Vagina (tissue), 2 donors: ENCODE results near the gene ZNF548. TPM values are rescaled to one million over a fixed set of nuclear protein-coding genes. Genes with fewer than 3 reads are reported as not detected.

Experiments
- DNase-seq, 2 donors: peaks; one replicate each; pipeline ENCODE4 v3.0.0-alpha.2; 2017; ENCODE audit errors: extremely low spot score in 2 of 2
- H3K27ac ChIP-seq: fragments of 200-600 bp; sonication (generic); one replicate; pipeline ENCODE4 v1.5.1; 2019
- H3K27me3 ChIP-seq: fragments of 200-600 bp; sonication (generic); one replicate; pipeline ENCODE4 v1.5.1; 2019
- H3K36me3 ChIP-seq, 2 donors: fragments of 200-600 bp; sonication (generic); one replicate each; pipeline ENCODE4 v1.5.1; 2017 to 2019
- H3K4me1 ChIP-seq: fragments of 200-600 bp; sonication (generic); one replicate; pipeline ENCODE4 v1.5.1; 2019
- H3K4me3 ChIP-seq, 2 donors: fragments of 200-600 bp; sonication (generic); 1 replicate in 1 of 2; 2 replicates in 1 of 2; pipeline ENCODE4 v1.5.1; 2016 to 2019
- H3K9me3 ChIP-seq: fragments of 200-600 bp; sonication (generic); one replicate; pipeline ENCODE4 v1.5.1; 2019
- CTCF ChIP-seq, 3 experiments: fragments of 450-650 bp in 2 of 3; fragments of 200-600 bp in 1 of 3; sonication (generic) in 1 of 3; IDR thresholded peaks; one replicate each; pipeline ENCODE4 v1.5.1; 2017 to 2019; ENCODE audit warnings: antibody characterized with exemption in 3 of 3, mild to moderate bottlenecking in 2 of 3, moderate library complexity in 2 of 3
- POLR2A ChIP-seq, 2 donors: fragments of 450-650 bp; IDR thresholded peaks; one replicate each; pipeline ENCODE4 v1.6.1; 2017; ENCODE audit warnings: antibody characterized with exemption in 2 of 2, mild to moderate bottlenecking in 2 of 2, moderate library complexity in 2 of 2
- POLR2AphosphoS5 ChIP-seq, 2 donors: sonication (generic); formaldehyde crosslinking; IDR thresholded peaks; one replicate each; pipeline ENCODE4 v1.9.0; 2017; ENCODE audit warnings: antibody characterized with exemption in 2 of 2, mild to moderate bottlenecking in 2 of 2, low read depth in 1 of 2; ENCODE audit not compliant: insufficient read depth in 1 of 2
- intact Hi-C: fragments of 100-400 bp; cut with DNase I; formaldehyde crosslinking; loops from one replicate; pipeline ENCODE4 v1.15.1; 2023
- total RNA-seq: library from RNA; depleted of rRNA; stranded (reverse); fragments of >200 nt; gene quantifications from one replicate; pipeline ENCODE4 v1.2.3, GENCODE V29; 2016

The ZNF548 gene
- total RNA-seq, 1 donor from 2014 or later, result 17.2 TPM

GRCh38 chr19:57406516-57407123 is 17.0 kb downstream of the ZNF548 start:
- no peak overlapping the region for H3K27ac ChIP-seq
- H3K4me3 ChIP-seq, result no peak overlapping the region
- no peaks in the 10 kb centered on the region for H3K9me3 ChIP-seq
- intact Hi-C loops, result no loop called here
- TF ChIP-seq POLR2A (IDR thresholded peaks at IDR 0.05) (no peak), POLR2AphosphoS5 (IDR thresholded peaks at IDR 0.05; ENCODE audit: insufficient read depth in 1 of 2, low read depth in 1 of 2) (no peak), CTCF (IDR thresholded peaks at IDR 0.05) (peak in 1 of 3 experiments; percentile 10)
- H3K36me3 ChIP-seq, result peaks cover 0 to 6% of the 10 kb centered on the region in 2 donors
- H3K4me1 ChIP-seq, result peaks cover 7% of the 10 kb centered on the region
- no peak for DNase-seq
- H3K27me3 ChIP-seq, result no peaks in the 10 kb centered on the region

- peak in 1 of 2 donors; percentile 92 for DNase-seq
- Histone ChIP-seq H3K27ac (peak within 1 kb of the TSS; percentile 2), H3K4me3 (peak within 1 kb of the TSS; percentile 81 to 85), H3K4me1 (peaks cover 19% of the 10 kb centered on the region), H3K36me3 (peaks cover 0 to 39% of the 10 kb centered on the region in 2 donors), H3K9me3 (peaks cover 4% of the 10 kb centered on the region), H3K27me3 (no peaks in the 10 kb centered on the region)
- TF ChIP-seq CTCF (IDR thresholded peaks at IDR 0.05) (no peak), POLR2AphosphoS5 (IDR thresholded peaks at IDR 0.05; ENCODE audit: insufficient read depth in 1 of 2, low read depth in 1 of 2) (peak; percentile 74 to 97)
- intact Hi-C loops, result no loop called here
Measured at GRCh38 chr19:57410877-57411671, 21.4 kb downstream of the ZNF548 start, which contains the start of gene ZNF17. ZNF17 (plus strand) TSS chr19:57411161; CDS start chr19:57413616, 2,455 bp downstream.

GRCh38 chr19:57419439-57419838 is 29.8 kb downstream of the ZNF548 start:
- H3K36me3 ChIP-seq, result peaks cover 8 to 78% of the 10 kb centered on the region in 2 donors
- no peaks in the 10 kb centered on the region for H3K4me1 ChIP-seq
- H3K9me3 ChIP-seq, result peaks cover 63% of the 10 kb centered on the region
- H3K27ac ChIP-seq, result no peak overlapping the region
- H3K27me3 ChIP-seq, result no peaks in the 10 kb centered on the region
- intact Hi-C loops, result no loop called here
- no peak for DNase-seq
- TF ChIP-seq CTCF (IDR thresholded peaks at IDR 0.05) (no peak), POLR2A (IDR thresholded peaks at IDR 0.05) (no peak), POLR2AphosphoS5 (IDR thresholded peaks at IDR 0.05; ENCODE audit: insufficient read depth in 1 of 2, low read depth in 1 of 2) (no peak)
- H3K4me3 ChIP-seq, result no peak overlapping the region

GRCh38 chr19:57421037-57421436 is 31.4 kb downstream of the ZNF548 start:
- Histone ChIP-seq H3K27ac (no peak overlapping the region), H3K4me3 (peak overlapping the region in 1 of 2 donors; percentile 6), H3K27me3 (no peaks in the 10 kb centered on the region), H3K36me3 (peaks cover 8 to 62% of the 10 kb centered on the region in 2 donors), H3K4me1 (no peaks in the 10 kb centered on the region), H3K9me3 (peaks cover 63% of the 10 kb centered on the region)
- TF ChIP-seq CTCF (IDR thresholded peaks at IDR 0.05) (no peak), POLR2AphosphoS5 (IDR thresholded peaks at IDR 0.05; ENCODE audit: insufficient read depth in 1 of 2, low read depth in 1 of 2) (no peak), POLR2A (IDR thresholded peaks at IDR 0.05) (no peak)
- no peak for DNase-seq
- intact Hi-C loops, result no loop called here
